CD4-positive, alpha-beta T cell treated with Interleukin-17A for 4 hours (primary cell): ENCODE measurements around the gene NXN.
"Not testable (repeated sequence)": the region's sequence is repeated elsewhere in the genome, so short reads cannot be mapped to it uniquely, and the experiment has no call there.

ENCODE experiments used
- DNase-seq: peaks from one replicate; pipeline ENCODE4 v3.0.0-alpha.2; 2020; ENCODE audit warnings: mixed read lengths

Gene NXN

DNA sequence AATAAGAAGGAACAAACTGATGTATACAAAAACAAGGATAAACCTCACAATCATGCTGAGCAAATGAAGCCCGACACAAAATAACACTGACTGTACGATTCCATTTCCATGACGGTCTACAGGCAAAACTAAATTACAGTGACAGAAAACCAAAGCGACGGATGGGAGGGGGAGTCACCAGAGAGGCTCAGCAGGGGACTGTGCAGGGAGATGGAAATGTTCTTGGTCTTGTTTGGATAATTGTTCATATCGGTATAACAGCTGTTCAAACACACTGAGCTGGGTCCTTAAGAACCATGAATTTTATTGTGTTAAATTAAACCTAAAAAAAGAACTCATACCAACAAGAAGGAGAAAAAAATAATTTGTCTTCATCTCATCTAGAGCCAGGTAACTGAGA, 97.8 kb downstream of the NXN start:
- no peak for DNase-seq

- no peak for DNase-seq
Observed at GRCh38 chr17:880443-881269, 98.9 kb downstream of the NXN start.

- DNase-seq, result peak; percentile 74
Observed at GRCh38 chr17:879546-880442, 99.8 kb downstream of the NXN start.

- DNase-seq, result no peak
Observed at GRCh38 chr17:877630-878029, 101.9 kb downstream of the NXN start.

DNA sequence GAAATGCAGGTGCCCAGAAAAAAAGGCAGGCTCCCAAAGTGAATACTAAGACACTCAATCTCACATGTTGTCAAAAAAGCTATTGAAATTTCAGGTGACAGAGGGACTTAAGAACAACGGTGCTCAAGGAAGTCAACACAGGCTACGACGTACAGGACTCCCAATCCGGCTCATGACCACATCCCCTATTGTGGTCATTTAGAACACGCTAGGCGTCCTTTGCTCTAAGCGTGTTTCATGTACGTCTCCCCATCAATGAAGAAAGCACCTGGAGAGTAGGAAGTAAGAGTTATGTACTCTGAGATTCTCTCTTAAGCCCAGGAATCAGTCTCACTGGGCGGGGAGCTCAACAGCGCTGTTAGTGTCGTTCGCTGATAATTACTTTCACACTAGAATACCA, 103.3 kb downstream of the NXN start:
- peak; percentile 9 for DNase-seq

DNA sequence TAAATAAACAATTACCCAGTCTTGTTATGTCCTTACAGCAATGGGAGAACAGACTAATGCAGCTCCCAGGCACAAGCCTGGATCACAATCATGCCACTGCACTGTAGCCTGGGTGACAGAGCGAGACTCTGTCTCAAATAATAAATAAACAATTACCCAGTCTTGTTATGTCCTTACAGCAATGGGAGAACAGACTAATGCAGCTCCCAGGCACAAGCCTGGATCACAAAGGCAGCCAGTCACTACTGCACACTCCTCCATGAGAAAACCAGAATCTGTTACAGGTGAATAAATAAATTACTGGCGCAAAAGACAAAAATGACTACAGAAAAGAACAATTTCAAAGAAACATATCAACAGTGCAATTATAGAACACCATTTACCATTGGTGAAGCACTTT, 105.0 kb downstream of the NXN start:
- not testable (repeated sequence) for DNase-seq

DNA sequence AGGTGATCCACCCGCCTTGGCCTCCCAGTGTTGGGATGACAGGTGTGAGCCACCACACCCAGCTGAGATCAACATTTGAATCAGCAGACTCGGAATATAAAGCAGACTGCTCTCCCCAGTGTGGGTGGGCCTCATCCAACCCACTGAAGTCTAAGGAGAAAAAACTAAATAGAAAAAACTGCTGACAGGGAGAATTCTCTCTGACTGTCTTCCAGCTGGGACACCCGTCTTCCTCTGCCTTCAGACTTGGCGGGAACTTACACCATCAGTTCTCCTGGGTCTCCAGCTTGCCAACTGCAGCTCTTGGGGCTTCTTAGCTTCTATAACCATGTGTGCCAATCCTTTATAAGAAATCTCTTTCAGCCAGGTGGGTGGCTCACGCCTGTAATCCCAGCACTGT, 106.7 kb downstream of the NXN start:
- DNase-seq, result no peak

- DNase-seq, result no peak
Observed at GRCh38 chr17:871751-872519, 107.6 kb downstream of the NXN start.

- no peak for DNase-seq
Observed at GRCh38 chr17:869567-870525, 109.7 kb downstream of the NXN start.

- DNase-seq, result no peak
Observed at GRCh38 chr17:869086-869485, 110.5 kb downstream of the NXN start.

- DNase-seq, result no peak
Observed at GRCh38 chr17:867896-868489, 111.6 kb downstream of the NXN start.

GRCh38 chr17:867238-867637, 112.3 kb downstream of the NXN start:
- DNase-seq, result not testable (repeated sequence)

GRCh38 chr17:866568-867103, 112.9 kb downstream of the NXN start:
- DNase-seq, result no peak

- DNase-seq, result no peak
Observed at GRCh38 chr17:864315-864714, 115.3 kb downstream of the NXN start.

- DNase-seq, result no peak
Observed at GRCh38 chr17:863880-864279, 115.7 kb downstream of the NXN start.

- no peak for DNase-seq
Observed at GRCh38 chr17:862582-862981, 117.0 kb downstream of the NXN start.

GRCh38 chr17:861364-861763, 118.2 kb downstream of the NXN start:
- no peak for DNase-seq

DNA sequence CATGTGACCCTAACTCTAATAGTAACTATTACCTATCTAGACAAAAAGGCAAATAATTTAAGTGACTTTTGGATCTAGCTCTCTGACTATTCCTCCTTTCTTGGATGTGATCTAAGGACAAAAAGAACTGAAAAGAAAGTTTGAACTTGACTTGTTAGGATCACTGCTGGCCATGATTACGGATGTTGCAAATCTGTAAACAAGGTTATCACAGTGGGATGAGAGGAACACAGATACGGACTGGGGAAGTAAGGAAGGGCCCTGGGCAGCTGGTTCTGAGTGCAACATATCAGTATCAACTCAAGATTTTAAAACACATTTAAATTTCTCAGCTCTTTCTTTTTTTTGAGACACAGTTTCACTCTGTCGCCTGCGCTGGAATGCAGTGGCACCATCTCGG, 118.8 kb downstream of the NXN start:
- no peak for DNase-seq

GRCh38 chr17:859824-860195, 119.8 kb downstream of the NXN start:
- no peak for DNase-seq

- no peak for DNase-seq
Observed at GRCh38 chr17:859061-859823, 120.3 kb downstream of the NXN start.

DNA sequence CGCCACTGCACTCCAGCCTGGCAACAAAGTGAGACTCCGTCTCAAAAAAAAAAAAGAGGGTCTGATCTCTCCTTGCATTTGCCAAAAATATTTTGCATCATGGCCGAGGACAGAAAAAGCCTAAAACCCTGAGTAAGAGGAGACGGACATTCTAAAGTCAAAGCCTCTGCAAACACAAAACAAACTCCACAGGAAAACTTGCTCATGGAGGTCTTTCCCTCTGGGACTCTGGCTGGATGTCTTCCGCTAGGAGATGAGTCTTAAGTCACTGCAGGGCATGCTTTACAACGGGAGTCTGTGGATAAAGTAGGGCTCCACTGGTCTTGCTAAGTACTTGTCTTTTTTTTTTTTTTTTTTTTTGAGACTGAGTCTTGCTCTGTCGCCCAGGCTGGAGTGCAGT, 123.4 kb downstream of the NXN start:
- no peak for DNase-seq
